ENCODE data around the gene NT5M. TPM values are rescaled to one million over a fixed set of nuclear protein-coding genes. Genes with fewer than 3 reads are reported as not detected.

Gene NT5M
- total and polyA plus RNA-seq, 9 of the 15 experiments (the other 6 are each of a cell fraction or from before 2014, with no cell fraction given), result 0.24 to 10.1 (median 3.4) TPM

DNA sequence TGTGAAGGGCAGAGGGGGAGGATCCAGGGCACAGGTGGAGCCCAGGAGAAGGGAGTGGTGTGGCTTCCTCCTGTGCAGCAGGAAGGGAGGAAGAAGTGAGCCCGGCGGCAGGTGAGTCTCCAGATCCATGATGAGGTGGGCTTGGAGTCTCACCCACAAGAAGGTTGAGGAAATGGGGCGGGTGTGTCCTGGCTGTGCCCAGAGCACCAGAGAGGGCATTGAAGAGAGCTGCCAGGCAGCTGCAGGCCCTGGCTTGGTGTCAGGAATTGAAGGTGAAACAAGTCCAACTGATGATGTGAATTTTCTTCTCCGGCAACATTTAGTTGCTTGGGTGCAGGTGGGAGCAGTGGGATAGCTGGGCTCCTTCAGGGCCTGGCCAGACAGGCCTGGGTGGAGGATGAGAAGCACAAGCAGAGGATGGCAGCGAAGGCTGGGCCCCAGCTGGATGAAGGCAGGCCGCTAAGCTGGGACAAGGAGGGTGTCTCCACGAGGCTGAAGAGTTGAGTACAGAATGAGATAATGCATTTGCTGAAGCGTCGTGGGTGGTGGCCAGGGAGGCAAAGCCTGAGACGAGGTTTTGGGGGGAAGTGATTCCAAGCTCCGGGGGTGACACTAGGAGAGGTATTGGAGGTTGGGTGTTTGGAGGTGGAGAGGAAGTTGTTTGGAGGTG lies 18.3 kb downstream of the NT5M start:
- Histone ChIP-seq H4K20me1 (replicated peaks; ENCODE audit: control insufficient read depth, insufficient read depth, low read length) (no peaks in the 10 kb centered on the region), H3K9me1 (ENCODE audit: control insufficient read depth, insufficient read depth, low read length) (no peaks in the 10 kb centered on the region), H2AFZ (ENCODE audit: low read depth, low read length) (no peak overlapping the region), H3K4me2 (ENCODE audit: insufficient read depth, low read length) (no peak overlapping the region), H3K27me3 (ENCODE audit: control insufficient read depth in 2 of 2, insufficient read depth in 2 of 2, low read length in 2 of 2) (no peaks in the 10 kb centered on the region), H3K4me3 (no peak overlapping the region), H3K9ac (ENCODE audit: insufficient read depth in 1 of 2, low read depth in 2 of 2, low read length in 2 of 2) (no peak overlapping the region), H3K27ac (ENCODE audit: extremely low read depth, low read depth, low read length) (no peak overlapping the region), H3K36me3 (ENCODE audit: control insufficient read depth, insufficient read depth, low read length) (0 out of 3 replicates have a peak, but pooled peaks cover 3% of the 10 kb centered on the region), H3K9me3 (replicated peaks; ENCODE audit: control insufficient read depth, insufficient read depth, low read depth, low read length) (no peaks in the 10 kb centered on the region), H3K79me2 (ENCODE audit: control insufficient read depth, insufficient read depth, low read length) (no peaks in the 10 kb centered on the region), H3K4me1 (replicated peaks in 1 of 2; ENCODE audit: control insufficient read depth in 2 of 2, insufficient read depth in 2 of 2, low read length in 2 of 2) (no peaks in the 10 kb centered on the region; a peak in 1 of 5 replicates)
- in situ Hi-C loops (cut with MboI) (no loop called here), intact Hi-C loops (cut with micrococcal nuclease) (no loop called here)
- BruUV-seq (replicated peaks), result no TSS peak
- no peak for TF ChIP-seq HDAC1 (IDR thresholded peaks at IDR 0.05)
- TF ChIP-seq, protein P1, sequence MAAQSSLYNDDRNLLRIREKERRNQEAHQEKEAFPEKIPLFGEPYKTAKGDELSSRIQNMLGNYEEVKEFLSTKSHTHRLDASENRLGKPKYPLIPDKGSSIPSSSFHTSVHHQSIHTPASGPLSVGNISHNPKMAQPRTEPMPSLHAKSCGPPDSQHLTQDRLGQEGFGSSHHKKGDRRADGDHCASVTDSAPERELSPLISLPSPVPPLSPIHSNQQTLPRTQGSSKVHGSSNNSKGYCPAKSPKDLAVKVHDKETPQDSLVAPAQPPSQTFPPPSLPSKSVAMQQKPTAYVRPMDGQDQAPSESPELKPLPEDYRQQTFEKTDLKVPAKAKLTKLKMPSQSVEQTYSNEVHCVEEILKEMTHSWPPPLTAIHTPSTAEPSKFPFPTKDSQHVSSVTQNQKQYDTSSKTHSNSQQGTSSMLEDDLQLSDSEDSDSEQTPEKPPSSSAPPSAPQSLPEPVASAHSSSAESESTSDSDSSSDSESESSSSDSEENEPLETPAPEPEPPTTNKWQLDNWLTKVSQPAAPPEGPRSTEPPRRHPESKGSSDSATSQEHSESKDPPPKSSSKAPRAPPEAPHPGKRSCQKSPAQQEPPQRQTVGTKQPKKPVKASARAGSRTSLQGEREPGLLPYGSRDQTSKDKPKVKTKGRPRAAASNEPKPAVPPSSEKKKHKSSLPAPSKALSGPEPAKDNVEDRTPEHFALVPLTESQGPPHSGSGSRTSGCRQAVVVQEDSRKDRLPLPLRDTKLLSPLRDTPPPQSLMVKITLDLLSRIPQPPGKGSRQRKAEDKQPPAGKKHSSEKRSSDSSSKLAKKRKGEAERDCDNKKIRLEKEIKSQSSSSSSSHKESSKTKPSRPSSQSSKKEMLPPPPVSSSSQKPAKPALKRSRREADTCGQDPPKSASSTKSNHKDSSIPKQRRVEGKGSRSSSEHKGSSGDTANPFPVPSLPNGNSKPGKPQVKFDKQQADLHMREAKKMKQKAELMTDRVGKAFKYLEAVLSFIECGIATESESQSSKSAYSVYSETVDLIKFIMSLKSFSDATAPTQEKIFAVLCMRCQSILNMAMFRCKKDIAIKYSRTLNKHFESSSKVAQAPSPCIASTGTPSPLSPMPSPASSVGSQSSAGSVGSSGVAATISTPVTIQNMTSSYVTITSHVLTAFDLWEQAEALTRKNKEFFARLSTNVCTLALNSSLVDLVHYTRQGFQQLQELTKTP (IDR thresholded peaks at IDR 0.05; ENCODE audit: low read depth in 1 of 2, partially characterized antibody in 2 of 2), result no peak
- CTCF ChIA-PET (ENCODE audit: low intra/inter-chr PET ratio), result no interaction called here
- POLR2A ChIA-PET, result no interaction called here
- DNase-seq (ENCODE audit: extremely low read depth in 1 of 4, low spot score in 3 of 4) (no peak), ATAC-seq (no peak), FAIRE-seq (no peak)
- 47% methylated on average over 7 of the region's 11 CpGs for WGBS (ENCODE audit: insufficient coverage, low coverage, missing lambda C conversion rate)

Data from K562 (cell line).